GM19351 (cell line): ENCODE data around the gene WDR82.

Experiments used
- ATAC-seq: cut with Tn5 transposase; IDR thresholded peaks from one replicate; pipeline ENCODE4 v1.9.1; 2021; ENCODE audit warnings: mild to moderate bottlenecking, moderate library complexity; ENCODE audit not compliant: unreplicated experiment

Gene WDR82

GRCh38 chr3:52278510-52279069 lies at the start of gene WDR82:
Gene WDR82 (minus strand): TSS chr3:52278649. CDS start chr3:52278361, 288 bp downstream.
- ATAC-seq = peak; percentile 78

- no peak for ATAC-seq
These were observed 49.2 kb upstream of the WDR82 start for GRCh38 chr3:52327486-52328290.

GRCh38 chr3:52326976-52327375 lies 48.5 kb upstream of the WDR82 start:
- no peak for ATAC-seq

GRCh38 chr3:52325686-52326085 lies 47.2 kb upstream of the WDR82 start:
- ATAC-seq = no peak

GRCh38 chr3:52324676-52325075 lies 46.2 kb upstream of the WDR82 start:
- ATAC-seq = no peak

GRCh38 chr3:52323526-52324295 lies 45.3 kb upstream of the WDR82 start:
- ATAC-seq = no peak

- no peak for ATAC-seq
These were observed 44.0 kb upstream of the WDR82 start for GRCh38 chr3:52322466-52322865.

- no peak for ATAC-seq
These were observed 43.0 kb upstream of the WDR82 start for GRCh38 chr3:52321481-52321880.

- no peak for ATAC-seq
These were observed 41.6 kb upstream of the WDR82 start for GRCh38 chr3:52319921-52320595.

- no peak for ATAC-seq
These were observed 39.9 kb upstream of the WDR82 start for GRCh38 chr3:52318186-52318816.

GRCh38 chr3:52317208-52318000 lies 39.0 kb upstream of the WDR82 start:
- ATAC-seq = no peak

GRCh38 chr3:52315977-52316764 lies 37.7 kb upstream of the WDR82 start, which contains the start of gene DNAH1:
Gene DNAH1 (plus strand): TSS chr3:52316319. CDS start chr3:52322443, 6,124 bp downstream.
- ATAC-seq = no peak

GRCh38 chr3:52315006-52315405 lies 36.6 kb upstream of the WDR82 start:
- no peak for ATAC-seq

GRCh38 chr3:52314489-52314888 lies 36.0 kb upstream of the WDR82 start:
- ATAC-seq = no peak

GRCh38 chr3:52313774-52314188 lies 35.3 kb upstream of the WDR82 start:
- peak; percentile 89 for ATAC-seq

- ATAC-seq = peak; percentile 24
These were observed 34.8 kb upstream of the WDR82 start for GRCh38 chr3:52313188-52313773.

GRCh38 chr3:52311576-52312119 lies 33.2 kb upstream of the WDR82 start:
- ATAC-seq = no peak

GRCh38 chr3:52310861-52311575 lies 32.6 kb upstream of the WDR82 start:
- peak; percentile 65 for ATAC-seq
